SK-N-MC (cell line): ENCODE measurements around the gene MYO1G.
"Not testable (repeated sequence)": the region's sequence is repeated elsewhere in the genome, so short reads cannot be mapped to it uniquely, and the experiment has no call there.

Source experiments
- EZH2 ChIP-seq: fragments of 200-600 bp; sonication (generic); IDR thresholded peaks from one replicate; pipeline ENCODE4 v1.6.1; 2017; ENCODE audit warnings: antibody characterized with exemption
- POLR2AphosphoS5 ChIP-seq: IDR thresholded peaks from 2 replicates; pipeline ENCODE4 v1.6.1; 2012; ENCODE audit warnings: mild to moderate bottlenecking, low read depth, low read length, borderline replicate concordance

- not testable (repeated sequence) for TF ChIP-seq POLR2AphosphoS5, EZH2
Measured at GRCh38 chr7:45025473-45025872, 46.7 kb upstream of the MYO1G start.
